IPS-15b (cell line): Measurements from ENCODE around the gene CACNA1C.
"Not testable (repeated sequence)": the region's sequence is repeated elsewhere in the genome, so short reads cannot be mapped to it uniquely, and the experiment has no call there.

Experiments
- H3K27me3 ChIP-seq: one replicate; pipeline ENCODE4 v1.6.1; 2013; ENCODE audit warnings: low read length; ENCODE audit not compliant: control insufficient read depth, insufficient read depth
- H3K36me3 ChIP-seq: one replicate; pipeline ENCODE4 v1.6.1; 2013; ENCODE audit warnings: low read length; ENCODE audit not compliant: control insufficient read depth, insufficient read depth
- H3K4me1 ChIP-seq: one replicate; pipeline ENCODE4 v1.6.1; 2013; ENCODE audit warnings: mild to moderate bottlenecking, low read length; ENCODE audit not compliant: control insufficient read depth, insufficient read depth
- H3K4me3 ChIP-seq: one replicate; pipeline ENCODE4 v1.5.1; 2013; ENCODE audit warnings: low read depth, low read length
- H3K9ac ChIP-seq: one replicate; pipeline ENCODE4 v1.6.1; 2013; ENCODE audit warnings: low read depth, mild to moderate bottlenecking, low read length
- H3K9me3 ChIP-seq: one replicate; pipeline ENCODE4 v1.6.1; 2013; ENCODE audit warnings: mild to moderate bottlenecking, low read length; ENCODE audit not compliant: control insufficient read depth, insufficient read depth

CACNA1C gene

DNA sequence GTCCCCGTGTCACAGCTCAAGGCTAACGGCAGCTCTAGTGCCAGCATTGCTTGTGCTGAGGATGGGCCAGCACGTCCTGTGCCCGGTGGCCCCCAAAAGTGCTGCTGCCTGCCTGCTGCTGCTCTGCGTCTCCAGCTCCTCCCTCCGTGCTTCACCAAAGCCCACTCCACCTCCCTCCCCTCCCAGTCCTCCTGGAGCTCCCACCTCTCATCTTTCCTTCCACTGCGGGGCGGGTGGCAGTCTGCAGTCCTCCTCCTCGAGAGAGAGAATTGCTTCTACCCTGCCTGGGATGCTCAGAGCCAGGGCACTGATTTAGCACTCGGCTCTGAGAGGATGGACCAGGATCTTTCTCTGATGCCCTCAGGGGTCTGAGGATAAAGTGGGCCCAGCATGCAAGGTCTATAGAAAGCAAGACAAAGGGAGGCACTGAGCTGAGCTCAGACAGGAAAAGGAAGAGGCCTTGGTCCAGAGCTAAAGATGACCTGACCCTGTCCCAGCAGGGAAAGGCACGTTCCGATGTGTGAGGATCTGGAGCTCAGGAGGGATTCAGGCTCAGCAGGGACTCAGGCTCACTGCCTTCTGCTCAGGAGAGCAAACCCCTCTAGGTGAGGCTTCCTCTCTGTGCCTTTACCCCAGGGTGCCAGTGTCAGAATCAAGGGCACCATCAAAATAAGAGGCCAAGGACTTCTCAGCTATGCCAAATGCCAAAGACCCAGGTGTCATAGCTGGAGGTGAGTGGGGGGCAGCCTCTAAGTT, 628.8 kb downstream of the CACNA1C start:
- Histone ChIP-seq H3K9ac (no peak overlapping the region), H3K4me1 (peaks cover 5% of the 10 kb centered on the region), H3K4me3 (no peak overlapping the region), H3K27me3 (no peaks in the 10 kb centered on the region), H3K9me3 (no peaks in the 10 kb centered on the region), H3K36me3 (no peaks in the 10 kb centered on the region)

DNA sequence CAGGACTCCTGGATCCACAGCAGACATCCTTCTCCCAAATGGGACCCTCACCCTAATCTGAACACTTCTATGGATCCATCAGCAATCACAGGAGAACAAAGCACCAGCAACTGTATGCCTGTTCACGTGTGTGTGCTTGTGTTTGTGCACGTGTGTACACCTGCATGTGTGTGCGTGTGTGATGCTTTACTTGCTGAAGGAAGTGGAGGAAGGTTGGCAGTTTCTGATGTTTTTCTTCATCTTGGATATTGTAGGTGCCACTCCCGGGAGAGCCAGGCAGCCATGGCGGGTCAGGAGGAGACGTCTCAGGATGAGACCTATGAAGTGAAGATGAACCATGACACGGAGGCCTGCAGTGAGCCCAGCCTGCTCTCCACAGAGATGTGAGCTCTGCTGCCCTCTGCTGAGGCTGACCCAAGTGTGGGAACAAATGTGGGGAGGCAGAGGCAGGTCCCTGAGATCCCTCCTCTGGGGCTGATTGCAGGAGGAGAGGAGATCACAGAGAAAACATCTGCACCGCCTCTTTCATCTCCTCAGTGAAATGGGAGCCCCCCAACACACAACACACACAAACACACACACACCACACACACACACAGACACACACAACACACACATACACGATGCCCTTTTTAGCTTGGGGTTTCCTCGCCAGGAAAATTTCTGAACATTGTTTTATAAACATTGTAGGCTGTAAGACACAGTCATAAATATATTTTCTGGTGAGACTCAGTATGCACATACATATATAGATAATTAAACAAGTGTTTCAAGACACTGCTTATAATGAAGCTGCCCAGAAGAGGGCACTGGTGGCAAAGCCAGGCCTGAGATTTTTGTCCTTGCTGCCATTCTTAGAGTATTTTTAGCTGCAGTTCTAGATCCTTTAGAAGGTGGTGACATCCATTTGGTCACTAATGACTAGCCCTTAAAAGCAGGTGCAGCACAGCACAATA, 629.8 kb downstream of the CACNA1C start:
- H3K36me3 ChIP-seq, result no peaks in the 10 kb centered on the region
- H3K9ac ChIP-seq, result no peak overlapping the region

DNA sequence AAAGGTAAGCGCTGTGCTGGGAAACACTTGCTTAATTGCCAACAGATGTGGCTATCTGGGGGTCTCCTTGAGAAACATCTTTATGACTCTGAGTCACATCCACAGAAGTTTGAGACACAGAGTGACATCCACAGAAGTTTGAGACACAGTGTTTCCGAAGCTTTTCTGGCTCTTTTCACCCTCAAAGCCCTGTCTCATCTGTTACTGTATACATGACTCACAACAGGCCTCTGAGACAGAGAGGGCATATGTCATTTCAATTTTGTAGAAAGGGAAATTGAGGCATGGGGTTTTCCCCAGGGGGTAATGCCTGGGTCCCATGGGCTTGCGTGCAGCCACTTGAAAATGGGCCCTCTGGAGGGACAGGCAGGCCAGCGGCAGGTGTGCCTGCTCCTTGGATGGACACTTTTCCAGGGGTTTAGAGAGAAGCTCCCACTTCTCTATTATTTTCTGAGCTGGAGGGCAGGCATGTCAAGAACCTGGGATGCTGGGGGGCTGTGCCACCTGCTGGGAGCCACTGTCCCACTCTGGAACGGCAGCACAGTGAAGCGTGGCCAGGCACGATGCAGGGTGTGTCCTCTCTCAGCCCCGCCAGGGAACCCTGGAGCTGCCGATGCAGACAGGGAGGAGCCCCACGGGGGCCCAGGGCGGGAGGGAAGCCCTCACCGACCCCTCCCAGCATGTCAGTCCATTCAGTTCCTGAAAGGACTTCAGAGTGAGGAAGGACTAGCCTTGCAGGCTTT, 630.7 kb downstream of the CACNA1C start:
- Histone ChIP-seq H3K9me3 (no peaks in the 10 kb centered on the region), H3K27me3 (no peaks in the 10 kb centered on the region)

More for the DNA sequence above, 629.8 kb downstream of the CACNA1C start:
- no peaks in the 10 kb centered on the region for H3K27me3 ChIP-seq
- peaks cover 5% of the 10 kb centered on the region for H3K4me1 ChIP-seq
- no peak overlapping the region for H3K4me3 ChIP-seq
- no peaks in the 10 kb centered on the region for H3K9me3 ChIP-seq

DNA sequence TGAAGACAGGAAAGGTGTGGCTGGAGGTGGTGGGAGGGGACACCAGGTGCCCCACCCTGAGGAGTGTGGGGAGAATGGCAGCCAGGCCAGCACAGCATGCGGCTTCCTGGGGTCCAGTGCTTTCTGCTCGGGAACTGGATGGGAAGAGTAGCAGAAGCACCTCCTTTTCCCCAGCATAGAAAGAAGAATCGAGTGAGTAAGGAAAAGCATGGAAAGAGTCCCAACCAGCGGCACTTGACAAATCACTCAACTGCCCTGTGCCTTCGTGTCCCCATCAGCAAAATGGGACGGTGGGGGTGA, 631.2 kb downstream of the CACNA1C start:
- not testable (repeated sequence) for H3K9me3 ChIP-seq, H3K4me3 ChIP-seq, H3K9ac ChIP-seq, H3K27me3 ChIP-seq, H3K36me3 ChIP-seq, H3K4me1 ChIP-seq

More for the DNA sequence above, 630.7 kb downstream of the CACNA1C start:
- H3K36me3 ChIP-seq, result no peaks in the 10 kb centered on the region
- H3K9ac ChIP-seq, result no peak overlapping the region
- peaks cover 5% of the 10 kb centered on the region for H3K4me1 ChIP-seq
- H3K4me3 ChIP-seq, result no peak overlapping the region

DNA sequence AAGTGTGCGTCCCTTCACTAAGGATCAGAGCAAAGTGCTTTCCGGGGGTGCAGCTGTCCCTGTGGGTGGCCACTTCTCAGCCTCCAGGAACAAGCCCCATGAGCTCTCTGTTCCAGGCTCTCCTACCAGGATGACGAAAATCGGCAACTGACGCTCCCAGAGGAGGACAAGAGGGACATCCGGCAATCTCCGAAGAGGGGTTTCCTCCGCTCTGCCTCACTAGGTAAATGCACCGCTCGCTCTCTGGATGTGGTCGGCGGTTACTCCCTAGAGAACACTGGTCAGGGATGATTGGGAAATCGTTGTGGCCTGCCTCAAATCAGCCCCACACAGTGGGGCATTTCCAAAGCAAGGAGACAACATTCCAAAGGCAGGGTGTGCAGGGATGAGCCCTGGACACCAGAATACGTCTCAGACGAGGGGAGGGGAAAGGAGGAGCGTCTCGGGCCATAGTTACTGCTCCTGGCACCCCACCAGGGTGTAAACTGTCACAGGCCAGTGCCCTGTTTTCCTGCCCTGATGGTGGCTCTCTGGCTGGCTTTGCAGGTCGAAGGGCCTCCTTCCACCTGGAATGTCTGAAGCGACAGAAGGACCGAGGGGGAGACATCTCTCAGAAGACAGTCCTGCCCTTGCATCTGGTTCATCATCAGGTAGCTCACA, 633.0 kb downstream of the CACNA1C start:
- H3K4me3 ChIP-seq, H3K4me1 ChIP-seq, H3K9me3 ChIP-seq, H3K9ac ChIP-seq, H3K36me3 ChIP-seq: not testable (repeated sequence)
- peaks cover 10% of the 10 kb centered on the region for H3K27me3 ChIP-seq

DNA sequence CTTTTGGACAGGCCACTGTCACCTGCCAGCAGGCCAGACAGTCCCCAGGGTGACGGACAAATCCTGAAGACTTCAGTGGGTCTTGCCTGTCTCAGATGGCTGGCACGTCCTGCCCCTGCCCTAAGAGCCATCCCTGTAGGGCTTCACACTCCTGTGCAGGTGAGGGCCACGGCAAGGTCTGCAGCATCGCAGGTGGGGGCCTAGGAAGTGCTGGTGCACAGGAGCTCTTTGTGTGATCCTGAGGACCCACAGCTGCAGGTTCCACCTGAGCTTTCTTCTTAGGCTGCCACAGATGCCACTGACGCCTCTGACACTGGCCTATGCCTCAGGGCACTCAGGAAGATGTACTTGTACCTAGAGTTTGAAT, 633.5 kb downstream of the CACNA1C start:
- Histone ChIP-seq H3K9me3 (no peaks in the 10 kb centered on the region), H3K9ac (no peak overlapping the region), H3K36me3 (no peaks in the 10 kb centered on the region), H3K4me3 (no peak overlapping the region), H3K27me3 (peaks cover 11% of the 10 kb centered on the region), H3K4me1 (peaks cover 7% of the 10 kb centered on the region)

DNA sequence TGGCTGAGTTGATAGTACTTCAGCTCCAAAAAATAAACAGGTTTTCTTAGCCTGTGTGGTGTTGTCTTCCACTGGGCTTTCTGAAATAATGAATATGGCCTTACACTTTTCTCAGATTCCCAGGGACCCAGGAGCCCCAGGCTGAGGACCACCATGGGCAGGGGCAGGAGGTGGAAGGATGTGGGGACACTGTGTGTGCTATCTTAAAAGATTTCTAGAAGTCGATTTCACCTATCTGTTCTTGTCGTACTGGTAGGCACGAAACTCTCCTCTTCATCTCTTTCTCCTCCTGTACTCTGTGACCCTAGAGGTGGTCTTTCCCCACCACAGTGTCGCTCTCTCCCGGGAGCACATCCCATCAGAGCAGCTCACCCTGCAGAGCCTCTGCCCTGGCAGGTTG, 634.3 kb downstream of the CACNA1C start:
- Histone ChIP-seq H3K9me3 (no peaks in the 10 kb centered on the region), H3K27me3 (peaks cover 11% of the 10 kb centered on the region), H3K9ac (no peak overlapping the region), H3K4me1 (peaks cover 10% of the 10 kb centered on the region), H3K4me3 (no peak overlapping the region), H3K36me3 (no peaks in the 10 kb centered on the region)

DNA sequence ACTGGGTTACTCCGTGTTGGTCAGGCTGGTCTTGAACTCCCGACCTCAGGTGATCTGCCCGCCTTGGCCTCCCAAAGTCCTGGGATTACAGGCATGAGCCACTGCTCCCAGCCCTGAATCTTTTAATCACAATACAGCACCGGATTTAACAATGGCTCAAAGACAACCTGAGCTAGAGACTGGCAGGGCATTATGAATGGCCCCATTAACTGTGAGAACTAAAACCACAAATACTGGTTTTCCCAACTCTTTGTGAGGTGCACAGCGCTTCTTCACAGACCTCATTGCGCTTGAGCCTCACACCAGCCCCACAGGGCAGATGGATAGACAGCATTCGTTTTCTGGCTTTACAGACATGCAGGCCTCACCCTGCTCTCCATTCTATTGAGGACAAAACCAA, 634.9 kb downstream of the CACNA1C start:
- H3K27me3 ChIP-seq, result peaks cover 13% of the 10 kb centered on the region
- H3K9ac ChIP-seq, result no peak overlapping the region
- H3K9me3 ChIP-seq, result no peaks in the 10 kb centered on the region
- H3K4me3 ChIP-seq, result no peak overlapping the region
- H3K4me1 ChIP-seq, result peaks cover 13% of the 10 kb centered on the region
- H3K36me3 ChIP-seq, result no peaks in the 10 kb centered on the region

DNA sequence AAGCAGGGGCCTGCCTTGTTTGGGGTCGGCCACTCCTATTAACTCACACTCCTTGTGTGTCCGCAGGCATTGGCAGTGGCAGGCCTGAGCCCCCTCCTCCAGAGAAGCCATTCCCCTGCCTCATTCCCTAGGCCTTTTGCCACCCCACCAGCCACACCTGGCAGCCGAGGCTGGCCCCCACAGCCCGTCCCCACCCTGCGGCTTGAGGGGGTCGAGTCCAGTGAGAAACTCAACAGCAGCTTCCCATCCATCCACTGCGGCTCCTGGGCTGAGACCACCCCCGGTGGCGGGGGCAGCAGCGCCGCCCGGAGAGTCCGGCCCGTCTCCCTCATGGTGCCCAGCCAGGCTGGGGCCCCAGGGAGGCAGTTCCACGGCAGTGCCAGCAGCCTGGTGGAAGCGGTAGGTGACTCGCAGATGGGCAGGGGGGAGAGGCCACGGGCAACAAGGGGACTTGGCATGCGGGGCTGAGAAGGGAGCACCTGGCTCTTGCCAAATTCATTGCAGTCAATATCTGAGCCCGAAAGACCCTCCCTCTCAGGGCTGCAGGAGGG, 635.7 kb downstream of the CACNA1C start:
- H3K27me3 ChIP-seq, result peaks cover 13% of the 10 kb centered on the region
- no peak overlapping the region for H3K9ac ChIP-seq
- H3K4me1 ChIP-seq, result peaks cover 15% of the 10 kb centered on the region
- H3K36me3 ChIP-seq, result no peaks in the 10 kb centered on the region
- no peaks in the 10 kb centered on the region for H3K9me3 ChIP-seq
- H3K4me3 ChIP-seq, result no peak overlapping the region

DNA sequence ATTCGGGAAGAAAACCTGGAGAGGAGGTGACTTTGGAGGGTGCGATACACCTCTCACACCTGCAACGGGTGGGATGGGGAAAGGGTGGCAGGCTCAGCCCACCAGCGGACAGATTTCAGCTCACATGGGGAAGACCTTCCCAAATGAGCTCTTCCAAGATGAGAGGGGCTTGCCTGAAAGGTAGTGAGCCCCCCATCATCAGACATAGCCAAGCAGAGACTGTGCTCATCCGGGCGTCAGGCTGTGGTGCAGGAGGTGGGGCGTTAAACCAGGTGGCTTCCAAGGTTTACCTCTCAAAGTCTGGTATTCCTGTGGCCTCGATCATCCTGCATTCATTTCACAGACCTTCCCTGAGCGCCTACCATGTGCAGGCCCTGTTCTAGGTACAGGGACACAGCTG, 636.6 kb downstream of the CACNA1C start:
- Histone ChIP-seq H3K27me3 (peaks cover 19% of the 10 kb centered on the region), H3K9me3 (no peaks in the 10 kb centered on the region), H3K4me1 (peaks cover 10% of the 10 kb centered on the region), H3K4me3 (no peak overlapping the region), H3K9ac (no peak overlapping the region), H3K36me3 (no peaks in the 10 kb centered on the region)

DNA sequence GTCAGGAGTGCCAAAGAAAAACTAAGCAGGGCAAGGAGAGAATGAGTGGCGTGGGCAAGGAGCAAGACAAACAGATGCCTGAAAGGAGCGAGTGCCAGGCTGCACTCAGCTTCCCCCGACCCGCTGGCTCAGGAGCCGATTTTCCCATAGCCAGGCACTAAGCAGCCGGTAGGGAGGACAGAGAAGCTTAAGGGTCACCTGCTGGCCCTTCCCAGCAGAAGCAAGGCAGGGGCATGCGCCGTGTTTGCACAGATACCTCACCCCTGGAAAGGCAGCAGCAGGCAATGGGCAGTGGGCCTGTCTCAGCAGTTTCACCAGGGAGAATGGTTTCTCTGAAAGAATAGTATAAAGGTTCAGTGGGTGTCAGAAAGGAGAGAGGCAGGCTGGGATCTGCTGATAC, 637.1 kb downstream of the CACNA1C start:
- Histone ChIP-seq H3K4me1 (peaks cover 10% of the 10 kb centered on the region), H3K9me3 (no peaks in the 10 kb centered on the region), H3K36me3 (no peaks in the 10 kb centered on the region), H3K4me3 (no peak overlapping the region), H3K9ac (no peak overlapping the region), H3K27me3 (peaks cover 21% of the 10 kb centered on the region)
